HG02938 (cell line): ENCODE results near the gene SLC17A9.
"Not testable (repeated sequence)": the region's sequence is repeated elsewhere in the genome, so short reads cannot be mapped to it uniquely, and the experiment has no call there.

ENCODE experiments used
- ATAC-seq: cut with Tn5 transposase; IDR thresholded peaks from one replicate; pipeline ENCODE4 v1.9.1; 2021; ENCODE audit warnings: mild to moderate bottlenecking, moderate library complexity; ENCODE audit not compliant: unreplicated experiment

The SLC17A9 gene

DNA sequence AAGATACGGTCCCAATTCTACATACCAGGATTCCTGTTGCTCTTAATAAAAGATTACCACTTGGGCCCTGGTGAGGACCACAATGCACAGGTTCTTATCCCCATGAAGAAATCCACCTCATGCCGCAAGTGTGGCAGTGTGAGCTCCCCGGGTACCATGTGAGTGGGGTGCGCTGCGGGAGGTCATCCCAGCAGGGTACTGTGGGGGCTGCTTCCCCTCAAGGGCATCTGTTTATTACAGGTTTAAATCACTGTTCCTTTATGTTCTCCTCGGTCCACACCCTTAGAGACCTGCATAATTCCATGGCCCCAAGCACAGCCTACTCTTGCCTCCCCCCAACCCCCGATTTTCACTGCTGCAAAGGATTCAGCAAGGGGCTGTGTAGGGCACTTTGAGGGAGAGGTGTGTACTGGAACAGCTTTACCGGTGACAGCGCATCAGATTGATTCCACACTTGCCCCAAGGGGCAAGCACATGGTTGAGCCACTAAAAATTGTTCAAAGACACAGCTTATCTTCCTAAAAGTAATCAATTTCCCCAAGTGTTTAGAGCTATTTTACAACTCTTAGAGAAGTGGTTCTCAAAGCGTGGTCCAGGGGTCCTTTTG lies 32.4 kb upstream of the SLC17A9 start:
- ATAC-seq = no peak

GRCh38 chr20:62921119-62921687 lies 31.3 kb upstream of the SLC17A9 start:
- ATAC-seq = no peak

- ATAC-seq = no peak
These were observed 30.0 kb upstream of the SLC17A9 start for GRCh38 chr20:62922451-62922921.

GRCh38 chr20:62923059-62923668 lies 29.3 kb upstream of the SLC17A9 start:
- not testable (repeated sequence) for ATAC-seq

GRCh38 chr20:62923669-62924441 lies 28.7 kb upstream of the SLC17A9 start:
- ATAC-seq = no peak

- ATAC-seq = no peak
These were observed 27.9 kb upstream of the SLC17A9 start for GRCh38 chr20:62924442-62925075.

- no peak for ATAC-seq
These were observed 27.5 kb upstream of the SLC17A9 start for GRCh38 chr20:62925076-62925419.

- ATAC-seq = peak; percentile 21
These were observed 26.9 kb upstream of the SLC17A9 start for GRCh38 chr20:62925420-62926228.

DNA sequence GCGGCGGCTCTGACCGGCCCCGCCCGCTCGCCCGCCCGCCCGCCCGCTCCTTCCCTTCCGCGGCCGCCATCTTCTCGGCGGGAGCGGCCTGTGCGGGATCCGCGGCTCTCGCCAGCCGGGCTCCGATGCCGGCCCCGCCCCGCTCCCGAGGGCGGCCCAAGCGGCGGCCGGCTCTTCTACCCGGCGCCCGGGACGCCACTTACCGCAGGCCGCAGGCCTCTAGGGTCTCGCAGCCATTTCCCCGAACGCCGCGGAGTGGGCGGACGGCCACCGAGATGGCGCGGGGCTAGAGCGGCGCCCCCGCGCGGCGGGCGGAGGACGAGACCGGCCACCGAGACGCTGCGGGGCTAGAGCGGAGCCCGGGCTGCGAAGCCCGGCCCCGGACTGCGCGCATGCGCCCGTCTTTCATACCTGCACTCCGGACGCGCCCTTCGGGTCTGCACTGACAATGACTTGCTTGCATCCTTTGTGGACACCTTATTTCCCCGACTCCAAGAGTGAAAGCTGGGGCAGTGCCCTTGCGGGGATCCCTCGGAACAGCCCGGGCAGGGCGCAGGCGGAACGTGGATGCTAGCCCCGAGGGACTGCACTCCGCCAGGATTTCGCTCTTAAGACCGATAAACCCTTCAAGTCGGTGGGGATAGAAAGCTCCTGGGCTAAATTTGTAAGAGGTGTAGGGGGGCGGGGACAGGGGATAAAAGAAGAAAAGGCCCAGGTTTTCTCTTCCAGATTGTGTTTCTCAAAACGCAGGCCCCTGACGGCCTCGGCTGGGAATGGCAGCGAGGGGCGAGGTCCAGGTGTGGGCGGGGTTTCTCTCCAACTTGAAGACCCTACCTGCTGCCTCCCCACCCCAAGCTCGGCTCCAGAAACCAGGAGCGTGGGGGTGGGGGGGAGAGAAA lies 26.0 kb upstream of the SLC17A9 start, which contains the start of gene DIDO1:
Gene DIDO1, minus strand, starts transcription at position 277 of the 899 bp plus-strand sequence.
- peak; percentile 71 for ATAC-seq

DNA sequence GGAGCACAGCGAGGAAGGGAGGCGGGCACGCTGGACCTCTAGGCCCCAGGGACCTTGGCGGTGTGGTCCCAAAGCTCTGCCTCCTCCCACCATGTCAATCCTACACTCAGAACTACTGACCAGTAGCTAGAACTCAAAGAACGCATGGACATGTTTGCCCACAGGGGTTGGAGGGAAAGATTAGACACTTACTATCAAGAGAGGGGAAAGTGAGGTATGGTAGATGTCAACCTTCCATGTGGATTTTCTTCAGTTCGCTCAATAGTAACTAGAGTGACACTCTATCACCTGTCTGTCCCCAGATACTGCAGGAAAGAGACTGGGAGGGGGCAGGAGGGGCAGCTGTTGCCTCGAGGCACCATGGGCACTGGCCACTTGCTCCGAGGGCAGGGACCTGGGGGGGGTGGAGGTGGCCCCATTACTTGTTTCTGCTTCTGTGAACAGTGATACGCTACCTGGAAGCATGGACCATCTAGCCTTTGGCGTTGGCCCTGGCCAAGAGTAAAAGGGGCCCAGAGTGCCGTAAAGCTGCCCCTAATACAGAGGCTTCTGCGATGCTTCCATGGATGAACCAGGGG lies 25.3 kb upstream of the SLC17A9 start:
- ATAC-seq = no peak

GRCh38 chr20:62928246-62928939 lies 24.1 kb upstream of the SLC17A9 start:
- no peak for ATAC-seq

DNA sequence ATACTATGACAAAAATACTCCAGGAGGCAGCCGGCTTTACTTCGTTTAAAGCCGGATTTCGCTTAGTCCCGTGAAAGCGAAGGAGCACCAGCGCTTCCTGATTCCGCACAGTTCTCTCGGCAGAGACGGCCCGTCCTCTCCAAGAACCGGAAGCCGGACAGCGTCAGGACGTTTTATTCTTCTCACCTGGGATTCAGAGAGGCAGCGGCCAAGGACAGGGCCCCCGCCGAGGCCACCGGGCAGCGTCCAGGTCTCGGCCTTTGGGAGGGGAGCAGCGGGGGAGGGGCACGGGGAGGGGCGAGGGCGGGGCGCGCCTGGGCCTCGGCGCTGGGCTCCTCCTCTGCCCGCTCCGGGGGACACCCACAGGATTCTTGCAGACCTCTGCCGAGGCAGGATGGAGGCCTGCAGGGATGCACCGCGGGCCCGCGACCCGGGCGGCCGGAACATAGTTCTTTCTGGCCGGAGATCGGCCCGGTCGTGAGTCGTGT lies 23.4 kb upstream of the SLC17A9 start:
- no peak for ATAC-seq

GRCh38 chr20:62931464-62931863 lies 21.0 kb upstream of the SLC17A9 start:
- ATAC-seq = no peak

DNA sequence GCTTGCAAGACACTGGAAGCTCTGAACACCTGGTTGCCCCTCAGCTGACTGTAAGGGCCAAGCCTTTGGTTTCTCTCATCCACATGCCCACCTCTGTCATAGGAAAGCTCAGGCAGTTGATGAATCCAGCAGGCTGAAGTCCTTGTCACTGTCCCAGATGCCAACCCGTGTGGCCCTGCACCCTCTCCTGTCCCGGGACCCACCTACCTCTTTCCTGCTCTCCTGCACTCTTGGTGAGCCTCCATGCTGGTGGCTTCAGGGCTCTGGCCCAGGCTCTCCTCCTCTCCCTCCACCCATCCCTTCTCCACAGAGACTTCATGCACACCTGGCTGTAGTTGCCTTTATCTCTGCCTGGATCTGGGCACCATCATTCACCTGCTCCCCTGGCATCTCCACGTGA lies 18.5 kb upstream of the SLC17A9 start:
- no peak for ATAC-seq

GRCh38 chr20:62935204-62935967 lies 17.1 kb upstream of the SLC17A9 start:
- no peak for ATAC-seq

DNA sequence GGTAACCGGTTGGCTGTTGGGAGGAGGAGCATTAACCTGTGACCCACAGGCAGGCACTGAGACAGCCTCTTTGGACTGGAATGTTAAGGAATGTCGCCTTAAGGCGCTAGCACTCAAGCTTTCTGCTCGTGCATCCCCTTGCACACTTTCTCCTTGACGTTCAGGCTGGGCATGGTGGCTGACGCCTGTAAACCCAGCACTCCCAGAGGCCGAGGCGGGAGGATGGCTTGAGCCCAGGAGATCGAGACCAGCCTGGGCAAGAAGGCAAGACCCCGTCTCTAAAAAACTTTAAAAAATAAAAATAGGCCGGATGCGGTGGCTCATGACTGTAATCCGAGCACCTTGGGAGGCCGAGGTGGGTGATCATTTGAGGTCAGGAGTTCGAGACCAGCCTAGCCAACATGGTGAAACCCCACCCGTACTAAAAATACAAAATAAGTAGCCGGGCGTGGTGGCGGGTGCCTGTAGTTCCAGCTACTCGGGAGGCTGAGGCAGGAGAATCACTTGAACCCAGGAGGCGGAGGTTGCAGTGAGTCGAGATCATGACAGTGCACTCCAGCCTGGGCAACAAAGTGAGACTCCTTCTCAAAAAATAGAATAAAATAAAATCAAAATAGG lies 16.4 kb upstream of the SLC17A9 start:
- ATAC-seq = no peak
